Activated naive CD4-positive, alpha-beta T cell (primary cell): ENCODE data around the gene THOC5.
A peak's percentile ranks its signal among the peaks of the same experiment; 100 is the strongest.
"Not testable (repeated sequence)": the region's sequence is repeated elsewhere in the genome, so short reads cannot be mapped to it uniquely, and the experiment has no call there.

Source experiments
- DNase-seq, 4 experiments: peaks; one replicate each; lab custom pipeline; 2025; lab: John Stamatoyannopoulos, UW

Gene THOC5

DNA sequence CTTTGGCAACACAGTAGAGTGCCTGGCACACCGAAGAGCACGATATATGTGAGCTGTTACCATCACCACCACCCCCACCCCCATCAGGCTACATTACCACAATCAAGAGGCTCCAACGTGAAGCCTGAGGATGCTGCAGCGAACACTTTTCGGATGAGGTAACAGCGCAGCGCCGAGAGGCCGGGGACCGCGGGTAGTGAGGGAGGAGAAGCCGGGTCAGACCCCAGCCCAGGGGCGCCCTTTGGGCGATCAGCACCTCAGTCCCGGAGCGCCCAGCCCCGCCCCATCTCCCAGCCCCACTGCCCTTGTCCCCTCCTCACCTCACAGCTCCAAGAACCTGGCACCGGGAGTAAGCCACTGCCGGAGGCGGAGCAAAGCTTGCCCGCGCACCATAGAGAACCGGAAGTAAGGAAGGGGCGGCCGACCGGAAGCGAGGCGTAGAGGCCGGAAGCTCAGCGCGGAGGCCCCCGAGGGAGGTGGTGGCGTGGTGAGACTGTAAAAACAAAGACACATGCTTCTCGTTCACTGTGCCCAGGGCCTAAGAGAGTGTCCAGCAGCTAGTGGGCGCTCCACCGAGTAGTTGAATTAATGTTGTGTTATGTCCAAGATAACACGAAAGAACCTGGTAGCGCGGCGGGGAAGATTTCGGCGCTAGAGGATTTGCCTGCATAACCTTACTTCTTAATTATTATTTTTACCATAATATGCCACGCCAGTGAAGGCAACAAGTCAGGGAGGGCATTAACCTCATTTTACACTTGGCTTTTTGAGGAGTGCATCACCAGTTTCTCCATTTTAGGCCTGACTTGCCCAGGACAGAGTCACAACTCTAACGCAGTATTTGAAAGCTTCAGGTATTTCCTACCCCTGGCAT is at the start of gene THOC5:
Gene THOC5 (minus strand): TSS at position 407 of the 874 bp plus-strand sequence. CDS start 4,610 bp downstream, outside the sequence.
- peak; percentile 57 to 84 (median 80) for DNase-seq

- no peak for DNase-seq
Measured at GRCh38 chr22:29598684-29599020, 45.1 kb upstream of the THOC5 start.

- DNase-seq = not testable (repeated sequence)
Measured at GRCh38 chr22:29597871-29598683, 44.5 kb upstream of the THOC5 start.

GRCh38 chr22:29596408-29596807 is 42.9 kb upstream of the THOC5 start:
- no peak for DNase-seq

DNA sequence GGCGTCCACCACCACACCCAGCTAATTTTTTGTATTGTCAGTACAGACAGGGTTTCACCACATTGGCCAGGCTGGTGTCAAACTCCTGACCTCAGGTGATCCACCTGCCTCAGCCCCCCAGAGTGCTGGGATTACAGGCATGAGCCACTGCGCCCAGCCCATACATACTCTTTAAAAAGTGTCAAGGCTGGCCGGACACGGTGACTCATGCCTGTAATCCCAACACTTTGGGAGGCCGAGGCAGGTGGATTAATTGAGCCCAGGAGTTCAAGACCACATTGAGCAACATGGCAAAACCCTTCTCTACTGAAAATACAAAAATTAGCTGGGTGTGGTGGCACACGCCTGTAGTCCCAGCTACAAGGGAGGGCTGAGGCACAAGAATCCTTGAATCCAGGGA is 40.9 kb upstream of the THOC5 start:
- DNase-seq = not testable (repeated sequence)

DNA sequence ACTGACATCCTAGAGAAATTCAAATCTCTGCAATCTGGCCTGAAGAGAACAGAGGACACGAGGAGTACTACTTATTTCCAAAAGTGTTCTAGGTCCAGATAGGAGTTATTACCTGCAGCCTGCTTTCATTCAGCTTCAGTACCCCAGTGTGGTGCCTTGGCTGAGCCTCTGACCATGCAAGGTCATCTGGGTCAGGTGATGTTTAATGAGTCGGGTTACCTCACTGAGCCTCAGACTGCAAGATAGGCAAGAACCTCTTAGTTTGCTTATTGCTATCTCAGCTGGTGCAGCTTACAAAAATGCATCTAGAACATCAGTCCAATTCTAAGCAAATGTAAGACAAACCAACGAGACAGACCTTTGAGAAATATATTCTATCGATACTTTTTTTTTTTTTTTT is 40.4 kb upstream of the THOC5 start:
- no peak for DNase-seq

- no peak for DNase-seq
Measured at GRCh38 chr22:29587938-29588699, 34.6 kb upstream of the THOC5 start.

- not testable (repeated sequence) for DNase-seq
Measured at GRCh38 chr22:29586193-29586705, 32.7 kb upstream of the THOC5 start.

GRCh38 chr22:29584975-29585374 is 31.4 kb upstream of the THOC5 start:
- DNase-seq = no peak

DNA sequence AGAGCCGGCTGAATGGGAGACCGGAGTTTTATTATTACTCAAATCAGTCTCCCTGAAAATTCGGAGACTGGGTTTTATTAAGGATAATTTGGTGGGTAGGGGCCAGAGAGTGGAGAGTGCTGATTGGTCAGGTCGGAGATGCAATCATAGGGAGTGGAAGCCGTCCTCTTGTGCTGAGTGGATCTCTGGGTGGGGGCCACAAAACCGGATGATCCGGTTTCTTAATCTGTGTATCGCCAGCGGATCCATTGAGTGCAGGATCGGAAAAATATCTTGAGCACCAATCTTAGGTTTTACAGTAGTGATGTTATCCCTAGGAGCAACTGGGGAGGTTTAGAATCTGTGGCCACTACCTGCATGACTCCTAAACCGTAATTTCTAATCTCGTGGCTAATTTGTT is 28.2 kb upstream of the THOC5 start:
- DNase-seq = no peak

- DNase-seq = no peak
Measured at GRCh38 chr22:29580200-29580810, 26.7 kb upstream of the THOC5 start.

DNA sequence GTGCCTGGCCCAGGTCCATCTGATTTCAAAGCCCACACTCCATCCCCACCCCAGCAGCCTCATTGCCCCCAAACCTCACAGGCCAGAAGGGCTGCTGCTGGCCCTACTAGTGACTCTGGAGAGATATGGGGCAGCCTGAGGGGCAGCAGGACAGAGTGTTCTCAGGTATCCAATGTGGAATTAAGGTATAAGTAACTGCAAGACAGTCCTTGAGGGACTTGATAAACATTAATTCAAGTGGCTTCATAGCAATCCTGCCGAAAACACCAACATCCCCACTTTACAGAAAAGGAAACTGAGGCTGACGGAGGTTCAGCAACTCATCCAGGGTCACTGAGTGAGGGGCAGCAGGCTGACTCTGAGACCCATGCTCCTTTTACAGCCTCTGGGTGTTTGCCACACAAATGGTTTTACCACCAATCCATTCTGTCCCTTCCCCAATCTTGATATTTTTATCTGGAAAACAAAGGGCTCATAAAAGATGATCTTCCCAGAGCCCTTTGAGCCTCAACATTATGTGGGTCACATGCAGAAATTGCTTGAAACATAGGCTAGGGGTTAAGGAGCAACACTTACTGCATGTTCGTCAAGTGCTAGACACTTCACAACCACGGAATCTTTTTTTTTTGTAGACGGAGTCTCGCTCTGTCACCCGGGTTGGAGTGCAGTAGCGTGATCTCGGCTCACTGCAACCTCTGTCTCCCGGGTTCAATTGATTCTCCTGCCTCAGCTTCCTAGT is 25.1 kb upstream of the THOC5 start:
- no peak for DNase-seq

DNA sequence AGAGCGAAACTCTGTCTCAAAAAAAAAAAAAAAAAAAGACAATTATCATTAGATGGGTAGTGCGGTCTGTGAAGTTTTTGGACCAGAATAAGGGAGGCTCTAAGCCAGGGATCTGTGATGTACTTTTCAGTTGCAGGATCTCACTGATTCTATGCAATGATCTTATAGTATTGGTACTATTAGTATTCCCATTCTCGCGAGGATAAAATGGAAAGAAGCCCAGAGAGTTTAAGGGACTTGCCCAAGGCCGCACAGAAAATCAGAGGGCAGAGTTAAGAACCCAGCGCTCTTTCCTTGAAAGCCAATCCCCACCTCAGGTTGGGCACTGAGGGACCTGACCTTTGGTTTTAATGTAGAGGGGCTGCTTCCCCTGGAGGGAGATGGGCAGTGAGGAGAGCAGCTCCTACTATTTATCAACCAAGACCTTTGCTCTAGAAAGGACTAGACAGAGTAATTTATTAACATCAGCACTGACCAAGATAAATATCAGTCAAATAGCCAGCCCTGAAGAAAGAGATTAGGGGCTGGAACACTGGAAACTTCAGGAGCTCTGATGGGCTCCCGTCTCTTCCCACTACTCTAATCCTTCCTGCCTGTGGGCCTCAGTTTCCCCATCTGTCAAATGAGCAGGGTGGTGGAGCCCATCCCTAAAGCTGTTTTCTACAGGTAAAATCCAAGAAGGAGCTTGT is 21.3 kb upstream of the THOC5 start:
- no peak for DNase-seq

DNA sequence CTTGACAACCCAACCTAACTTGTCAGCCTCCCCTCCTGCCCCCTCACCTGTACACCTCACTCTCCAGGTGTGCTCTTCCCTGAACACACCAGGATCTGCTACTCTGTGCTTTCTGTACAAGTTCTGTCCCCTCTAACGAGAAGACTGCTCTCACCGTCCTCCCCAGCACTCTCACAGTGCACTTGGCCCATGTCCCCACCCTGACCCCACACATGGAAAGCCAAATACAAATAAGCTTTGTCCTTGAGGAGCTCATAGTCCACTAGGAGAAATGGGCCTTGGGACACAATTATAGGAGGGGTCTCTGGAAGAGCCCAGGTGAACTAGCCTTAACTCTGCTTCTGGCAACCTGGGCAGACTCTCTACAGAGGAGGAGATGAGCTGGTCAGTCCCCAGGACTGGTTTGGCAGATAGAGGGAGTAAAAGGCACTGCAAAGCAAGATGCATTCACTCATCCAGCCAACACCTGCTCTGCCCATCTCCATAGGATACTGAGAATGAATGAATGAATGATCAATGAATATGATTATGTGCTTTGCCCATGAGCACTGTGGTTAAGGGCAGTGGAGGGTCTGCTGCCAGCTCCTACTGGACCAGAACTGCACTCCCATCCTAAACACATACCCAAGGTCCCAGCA is 17.5 kb upstream of the THOC5 start:
- no peak for DNase-seq

GRCh38 chr22:29570456-29570855 is 16.9 kb upstream of the THOC5 start:
- no peak for DNase-seq

DNA sequence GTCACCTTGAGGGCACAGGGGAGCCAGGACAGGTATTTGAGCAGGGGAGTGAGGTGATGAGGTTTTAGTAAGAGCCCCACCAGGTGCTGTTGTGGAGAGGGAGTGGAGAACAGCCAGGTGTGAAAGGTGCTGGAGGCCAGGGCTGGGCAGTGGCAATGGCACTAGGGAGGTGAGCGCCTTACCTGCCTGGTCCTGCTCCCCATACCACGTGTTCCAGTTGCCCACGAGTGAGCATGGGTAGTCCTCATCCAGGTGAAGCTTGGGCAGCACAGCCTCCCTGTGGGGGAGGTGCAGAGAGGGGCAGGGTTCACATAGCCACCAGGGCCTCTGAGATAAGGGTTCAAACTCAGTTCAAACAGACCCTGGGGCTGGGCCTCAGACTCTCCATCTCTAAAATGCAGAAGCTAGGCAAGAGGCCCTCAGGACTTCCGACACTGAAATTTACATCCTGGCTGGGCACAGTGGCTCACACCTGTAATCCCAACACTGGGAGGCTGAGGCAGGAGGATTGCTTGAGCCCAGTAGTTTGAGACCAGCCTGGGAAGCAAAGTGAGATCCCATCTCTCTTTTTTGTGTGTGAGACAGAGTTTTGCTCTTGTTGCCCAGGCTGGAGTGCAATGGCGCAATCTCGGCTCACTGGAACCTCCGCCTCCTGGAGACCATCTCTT is 15.6 kb upstream of the THOC5 start:
- no peak for DNase-seq

DNA sequence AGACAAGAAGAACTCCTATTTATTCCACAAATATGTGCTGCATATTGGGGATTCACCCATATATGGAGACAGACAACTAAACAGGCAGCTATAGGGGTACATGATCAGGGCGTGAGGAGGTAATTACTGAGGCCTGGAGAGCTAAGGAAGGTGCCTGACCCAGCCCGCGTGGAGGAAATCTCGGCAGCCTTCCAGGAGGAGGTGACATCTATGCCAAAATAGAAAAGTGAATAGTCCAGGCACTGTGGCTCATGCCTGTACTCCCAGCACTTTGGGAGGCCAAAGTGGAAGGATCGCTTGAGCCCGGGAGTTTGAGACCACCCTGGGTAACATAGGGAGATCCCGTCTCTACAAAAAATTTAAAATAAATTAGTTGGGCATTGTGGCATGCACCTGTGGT is 13.8 kb upstream of the THOC5 start:
- no peak for DNase-seq

- not testable (repeated sequence) for DNase-seq
Measured at GRCh38 chr22:29566513-29566912, 13.0 kb upstream of the THOC5 start.
